Measurements from ENCODE around the gene FBXO48. TPM values are rescaled to one million over a fixed set of nuclear protein-coding genes. Genes with fewer than 3 reads are reported as not detected.

The FBXO48 gene
- total and polyA plus RNA-seq, 10 of the 15 experiments (the other 5 are each of a cell fraction or from before 2014, with no cell fraction given) = 0.56 to 2.3 (median 1.2) TPM

DNA sequence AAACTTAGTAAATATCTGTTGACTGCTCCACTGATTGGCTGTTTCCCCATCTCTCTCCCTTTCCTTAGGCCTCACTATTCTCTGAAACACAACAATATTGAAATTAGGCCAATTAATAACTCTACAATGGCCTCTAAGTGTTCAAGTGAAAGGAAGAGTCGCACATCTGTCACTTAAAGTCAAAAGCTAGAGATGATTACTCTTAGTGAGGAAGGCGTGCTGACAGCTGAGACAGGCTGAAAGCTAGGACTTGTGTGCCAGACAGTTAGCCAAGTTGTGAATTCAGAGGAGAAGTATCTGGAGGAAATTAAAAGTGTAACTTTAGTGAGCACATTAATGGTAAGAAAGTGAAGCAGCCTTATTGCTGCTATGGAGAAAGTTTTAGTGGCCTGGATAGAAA lies 53.6 kb downstream of the FBXO48 start:
- TF ChIP-seq LARP7 (IDR thresholded peaks at IDR 0.05) = no peak
- TF ChIP-seq, protein P1, sequence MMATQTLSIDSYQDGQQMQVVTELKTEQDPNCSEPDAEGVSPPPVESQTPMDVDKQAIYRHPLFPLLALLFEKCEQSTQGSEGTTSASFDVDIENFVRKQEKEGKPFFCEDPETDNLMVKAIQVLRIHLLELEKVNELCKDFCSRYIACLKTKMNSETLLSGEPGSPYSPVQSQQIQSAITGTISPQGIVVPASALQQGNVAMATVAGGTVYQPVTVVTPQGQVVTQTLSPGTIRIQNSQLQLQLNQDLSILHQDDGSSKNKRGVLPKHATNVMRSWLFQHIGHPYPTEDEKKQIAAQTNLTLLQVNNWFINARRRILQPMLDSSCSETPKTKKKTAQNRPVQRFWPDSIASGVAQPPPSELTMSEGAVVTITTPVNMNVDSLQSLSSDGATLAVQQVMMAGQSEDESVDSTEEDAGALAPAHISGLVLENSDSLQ (IDR thresholded peaks at IDR 0.05) = peak; percentile 51; the same call in 1 of the 2 replicates
- TF ChIP-seq, protein P2, sequence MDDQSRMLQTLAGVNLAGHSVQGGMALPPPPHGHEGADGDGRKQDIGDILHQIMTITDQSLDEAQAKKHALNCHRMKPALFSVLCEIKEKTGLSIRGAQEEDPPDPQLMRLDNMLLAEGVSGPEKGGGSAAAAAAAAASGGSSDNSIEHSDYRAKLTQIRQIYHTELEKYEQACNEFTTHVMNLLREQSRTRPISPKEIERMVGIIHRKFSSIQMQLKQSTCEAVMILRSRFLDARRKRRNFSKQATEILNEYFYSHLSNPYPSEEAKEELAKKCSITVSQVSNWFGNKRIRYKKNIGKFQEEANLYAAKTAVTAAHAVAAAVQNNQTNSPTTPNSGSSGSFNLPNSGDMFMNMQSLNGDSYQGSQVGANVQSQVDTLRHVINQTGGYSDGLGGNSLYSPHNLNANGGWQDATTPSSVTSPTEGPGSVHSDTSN (IDR thresholded peaks at IDR 0.05; ENCODE audit: insufficient replicate concordance, low read depth, low read length) = peak; percentile 27
- Histone ChIP-seq H3K27ac (ENCODE audit: control insufficient read depth, insufficient read depth) (no peak overlapping the region), H3K9ac (ENCODE audit: control insufficient read depth, insufficient read depth, low read length) (no peak overlapping the region), H3K79me2 (ENCODE audit: control insufficient read depth, insufficient read depth, low read length) (no peaks in the 10 kb centered on the region), H3K4me1 (ENCODE audit: control insufficient read depth, insufficient read depth, low read length) (peaks cover 24% of the 10 kb centered on the region), H3K4me3 (no peak overlapping the region), H2AFZ (ENCODE audit: control insufficient read depth, low read depth, low read length) (no peak overlapping the region), H3K4me2 (ENCODE audit: control insufficient read depth, insufficient read depth) (no peak overlapping the region), H3K27me3 (replicated peaks in 1 of 2; ENCODE audit: control insufficient read depth in 2 of 2, insufficient read depth in 2 of 2, low read length in 1 of 2) (no peaks in the 10 kb centered on the region; a peak in 1 of 4 replicates), H4K20me1 (ENCODE audit: control insufficient read depth, insufficient read depth) (no peaks in the 10 kb centered on the region), H3K36me3 (ENCODE audit: control insufficient read depth in 2 of 2, insufficient read depth in 2 of 2, low read length in 1 of 2) (no peaks in the 10 kb centered on the region), H3K9me3 (replicated peaks; ENCODE audit: control insufficient read depth, insufficient read depth, low read length) (peaks cover 2% of the 10 kb centered on the region; the same call in 1 of the 3 replicates)
- intact Hi-C loops (cut with micrococcal nuclease; ENCODE audit: unreplicated experiment) (no loop called here), in situ Hi-C loops (cut with MboI) (no loop called here)
- WGBS (ENCODE audit: insufficient coverage, insufficient replicate concordance, low lambda C conversion rate, missing lambda C conversion rate) = 97% methylated on average over 2 of the region's 2 CpGs
- ATAC-seq (no peak), FAIRE-seq (no peak), DNase-seq (ENCODE audit: low read depth, low spot score) (no peak)
- POLR2A ChIA-PET = interaction anchor here (1.4 to 10.7 kb wide), 5 partner anchors 9 to 30 kb away, joined by 3 to 70 read pairs (median 9); no protein-coding TSS in a partner anchor
- SMC1A ChIA-PET (ENCODE audit: uncharacterized antibody, unreplicated experiment) = interaction anchor here (0.9 to 11.3 kb wide), 8 partner anchors 8 to 48 kb away, joined by 3 to 207 read pairs (median 24); partner anchors contain the start of gene PLEK
- RAD21 ChIA-PET (ENCODE audit: unreplicated experiment) = interaction anchor here (1.0 to 9.8 kb wide), 5 partner anchors 22 to 118 kb away, joined by 3 to 147 read pairs (median 3); no protein-coding TSS in a partner anchor
- CTCF ChIA-PET = interaction anchor here (0.6 to 9.7 kb wide), 7 partner anchors 9 to 225 kb away, joined by 3 to 87 read pairs (median 5); no protein-coding TSS in a partner anchor
- no TSS peak for BruUV-seq (replicated peaks)
